HG03571 (cell line): ENCODE results near the gene GOLGA6L6.
"Not testable (repeated sequence)": the region's sequence is repeated elsewhere in the genome, so short reads cannot be mapped to it uniquely, and the experiment has no call there.

Source experiments
- ATAC-seq: cut with Tn5 transposase; IDR thresholded peaks from one replicate; pipeline ENCODE4 v1.9.1; 2021; ENCODE audit not compliant: unreplicated experiment

GOLGA6L6 gene, protein sequence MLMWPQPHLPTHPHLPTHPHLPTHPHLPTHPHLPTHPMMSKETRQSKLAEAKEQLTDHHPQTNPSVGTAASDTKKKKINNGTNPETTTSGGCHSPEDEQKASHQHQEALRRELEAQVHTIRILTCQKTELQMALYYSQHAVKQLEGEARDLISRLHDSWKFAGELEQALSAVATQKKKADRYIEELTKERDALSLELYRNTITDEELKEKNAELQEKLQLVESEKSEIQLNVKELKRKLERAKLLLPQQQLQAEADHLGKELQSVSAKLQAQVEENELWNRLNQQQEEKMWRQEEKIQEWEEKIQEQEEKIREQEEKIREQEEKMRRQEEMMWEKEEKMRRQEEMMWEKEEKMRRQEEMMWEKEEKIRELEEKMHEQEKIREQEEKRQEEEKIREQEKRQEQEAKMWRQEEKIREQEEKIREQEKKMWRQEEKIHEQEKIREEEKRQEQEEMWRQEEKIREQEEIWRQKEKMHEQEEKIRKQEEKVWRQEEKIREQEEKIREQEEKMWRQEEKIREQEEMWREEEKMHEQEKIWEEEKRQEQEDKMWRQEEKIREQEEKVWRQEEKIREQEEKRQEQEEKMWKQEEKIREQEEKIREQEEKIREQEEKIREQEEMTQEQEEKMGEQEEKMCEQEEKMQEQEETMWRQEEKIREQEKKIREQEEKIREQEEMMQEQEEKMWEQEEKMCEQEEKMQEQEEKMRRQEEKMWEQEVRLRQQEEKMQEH

DNA sequence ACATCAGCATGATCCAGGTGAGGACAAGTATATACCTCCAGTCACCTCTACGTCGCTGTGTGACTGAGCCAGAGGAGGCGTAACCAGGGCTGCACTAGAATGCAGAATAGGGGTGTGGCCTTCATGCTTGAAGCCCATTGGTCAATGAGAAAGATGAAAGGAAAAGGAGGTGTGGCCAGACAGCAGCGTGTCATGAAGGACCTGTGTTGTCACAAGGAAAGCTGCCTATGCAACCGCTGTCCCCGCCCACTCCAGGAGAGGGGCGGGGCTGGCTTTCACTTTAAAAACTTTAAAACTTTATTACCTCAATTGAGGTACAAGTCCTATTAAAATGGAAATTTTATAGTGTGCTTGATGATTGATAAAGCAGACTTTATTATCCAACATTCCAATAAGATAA is at the start of gene GOLGA6L6:
Gene GOLGA6L6, minus strand, starts transcription at position 101 of the 400 bp plus-strand sequence. Its CDS starts 91 bp downstream, at position 10.
- ATAC-seq: not testable (repeated sequence)

DNA sequence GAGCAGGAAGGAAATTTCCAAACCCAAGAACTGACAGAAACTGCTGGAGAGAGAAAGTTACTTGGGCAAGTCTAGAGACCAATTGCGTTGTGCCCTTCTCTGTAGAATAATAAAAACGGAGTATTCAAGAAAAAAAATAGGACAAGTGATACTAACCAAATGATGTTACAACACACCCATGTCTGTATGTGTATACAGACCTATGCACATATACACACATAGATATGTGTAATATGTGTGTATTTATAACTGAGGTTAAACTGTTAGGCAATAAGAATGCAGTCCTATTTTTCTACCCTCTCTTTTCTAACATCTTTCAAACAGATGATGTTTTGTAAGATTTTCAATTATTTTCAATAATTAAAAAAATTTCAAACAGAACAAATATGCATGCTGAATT is 48.5 kb upstream of the GOLGA6L6 start:
- not testable (repeated sequence) for ATAC-seq

DNA sequence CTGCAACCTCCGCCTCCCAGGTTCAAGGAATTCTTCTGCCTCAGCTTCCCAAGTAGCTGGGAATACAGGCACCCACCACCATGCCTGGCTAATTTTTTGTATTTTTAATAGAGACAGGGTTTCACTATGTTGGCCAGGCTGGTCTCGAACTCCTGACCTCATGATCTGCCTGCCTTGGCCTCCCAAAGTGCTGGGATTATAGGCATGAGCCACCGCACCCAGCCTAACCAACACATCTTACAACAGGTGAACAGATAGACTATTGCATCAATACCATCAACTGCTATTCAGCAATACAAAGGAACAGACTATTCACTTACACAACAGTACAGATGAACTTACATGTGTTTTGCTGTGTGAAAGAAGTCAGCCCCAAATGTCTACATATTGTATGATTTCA is 45.2 kb upstream of the GOLGA6L6 start:
- not testable (repeated sequence) for ATAC-seq

DNA sequence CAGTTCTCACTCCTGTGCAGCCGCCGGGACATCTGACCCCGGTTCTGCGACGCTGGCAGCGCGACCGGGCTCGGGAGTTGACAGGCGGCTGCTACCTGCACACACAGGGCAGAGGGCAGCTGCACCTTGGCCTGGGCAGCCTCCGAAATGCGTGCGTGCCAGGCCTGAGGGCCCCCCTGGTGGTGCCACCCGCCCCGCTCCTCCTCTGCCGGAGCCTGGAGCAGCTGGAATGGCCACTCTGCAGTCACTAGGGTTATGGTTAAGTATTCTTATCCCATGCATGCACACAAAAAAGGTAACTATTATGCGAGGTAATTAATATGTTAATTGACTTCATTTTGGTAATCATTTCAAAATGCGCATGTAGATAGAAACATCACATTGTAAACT is 41.1 kb upstream of the GOLGA6L6 start:
- ATAC-seq: not testable (repeated sequence)

DNA sequence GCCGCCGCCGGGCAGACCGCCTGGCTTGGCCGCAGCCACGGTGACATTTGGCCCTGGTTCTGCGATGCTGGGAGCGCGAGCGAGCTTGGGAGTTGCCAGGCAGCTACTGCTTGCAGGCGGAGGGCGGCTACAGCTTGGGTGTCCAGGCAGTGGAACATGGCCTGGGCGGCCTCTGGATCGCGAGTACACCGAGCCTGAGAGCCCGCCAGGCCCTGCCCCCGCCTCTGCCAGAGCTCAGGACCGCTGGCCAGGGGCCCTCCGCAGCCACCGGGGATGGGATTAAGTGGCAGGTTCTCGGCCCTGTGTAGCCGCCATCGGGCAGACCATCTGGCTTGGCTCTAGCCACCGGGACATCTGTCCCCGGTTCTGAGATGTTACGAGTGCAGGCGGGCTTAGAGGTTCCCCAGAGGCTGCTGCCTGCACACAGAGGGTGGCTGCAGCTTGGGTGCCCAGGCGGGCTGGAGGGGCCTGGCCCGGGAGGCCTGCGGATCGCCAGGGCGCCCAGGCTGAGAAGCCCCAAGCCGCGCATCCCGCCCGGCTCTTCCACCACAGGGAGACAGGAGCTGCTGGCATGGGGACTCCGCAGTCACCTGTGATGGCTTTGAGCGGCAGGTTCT is 40.6 kb upstream of the GOLGA6L6 start:
- ATAC-seq: not testable (repeated sequence)

DNA sequence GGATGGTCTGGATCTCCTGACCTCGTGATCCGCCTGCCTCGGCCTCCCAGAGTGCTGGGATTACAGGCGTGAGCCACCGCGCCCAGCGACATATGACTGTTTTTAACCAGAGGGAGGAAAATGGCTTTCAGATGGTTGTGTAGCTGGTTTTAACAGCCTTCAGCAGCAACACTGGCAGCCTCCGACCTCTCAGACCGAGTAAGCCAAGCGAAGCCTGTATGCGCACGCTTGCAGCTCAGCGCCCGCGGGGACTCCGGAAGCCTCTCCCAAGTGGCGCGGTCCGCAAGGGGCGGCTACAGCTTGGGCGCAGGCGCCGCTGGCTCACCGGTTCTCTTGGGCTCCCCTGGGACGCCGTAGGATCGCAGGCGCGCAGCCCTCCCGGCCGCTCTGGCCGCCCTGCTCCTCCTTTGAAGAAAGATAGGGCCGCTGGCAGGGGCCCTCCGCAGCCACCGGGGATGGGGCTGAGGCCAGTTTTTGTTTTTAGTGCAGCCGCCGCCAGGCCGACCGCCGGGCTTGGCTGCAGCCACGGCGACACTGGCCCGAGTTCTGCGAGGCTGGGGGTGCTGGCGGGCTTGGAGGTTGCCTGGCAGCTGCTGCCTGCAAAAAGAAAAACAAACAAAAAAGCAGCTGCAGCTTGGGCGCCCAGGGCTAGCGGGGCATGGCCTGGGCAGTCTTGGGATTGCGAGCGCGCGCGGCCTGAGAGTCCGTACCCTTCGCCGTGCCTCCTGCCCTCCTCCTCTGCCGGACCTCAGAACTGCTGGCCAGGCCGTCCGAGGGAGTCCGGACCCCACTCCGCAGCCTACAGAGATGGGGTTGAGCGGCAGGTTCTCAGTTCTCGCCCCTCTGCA is 39.9 kb upstream of the GOLGA6L6 start:
- not testable (repeated sequence) for ATAC-seq

DNA sequence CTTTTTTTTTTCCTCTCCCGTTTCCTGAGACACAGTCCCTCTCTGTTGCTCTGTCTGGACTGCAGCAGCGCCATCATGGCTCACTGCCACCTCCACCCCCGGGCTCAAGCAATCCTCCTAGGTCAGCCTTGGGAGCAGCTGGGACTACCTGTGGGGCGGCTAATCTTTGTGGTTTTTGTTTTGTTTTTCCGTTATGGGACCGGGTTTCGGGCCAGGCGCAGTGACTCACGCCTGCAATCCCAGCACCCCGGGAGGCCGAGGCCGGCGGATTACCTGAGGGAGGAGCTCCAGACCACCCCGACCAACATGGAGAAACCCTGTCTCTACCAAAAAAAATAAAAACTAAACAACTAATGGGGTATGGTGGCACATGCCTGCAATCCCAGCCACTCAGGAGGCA is 38.1 kb upstream of the GOLGA6L6 start:
- not testable (repeated sequence) for ATAC-seq

DNA sequence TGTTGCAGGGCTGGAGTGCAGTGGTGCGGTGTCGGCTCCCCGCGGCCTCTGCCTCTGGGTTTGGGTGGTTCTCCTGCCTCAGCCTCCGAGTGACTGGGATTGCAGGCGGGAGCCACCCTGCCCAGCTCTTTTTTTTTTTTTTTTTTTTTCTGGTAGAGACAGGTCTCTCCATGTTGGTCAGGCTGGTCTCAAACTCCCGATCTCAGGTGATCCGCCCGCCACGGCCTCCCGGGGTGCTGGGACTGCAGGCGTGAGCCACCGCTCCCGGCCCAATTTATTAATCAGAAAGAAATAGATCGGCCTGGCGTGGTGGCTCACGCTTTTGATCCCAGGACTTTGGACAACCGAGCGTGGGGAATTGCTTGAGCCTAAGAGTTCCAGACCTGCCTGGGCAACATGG is 9.7 kb upstream of the GOLGA6L6 start:
- ATAC-seq: not testable (repeated sequence)

DNA sequence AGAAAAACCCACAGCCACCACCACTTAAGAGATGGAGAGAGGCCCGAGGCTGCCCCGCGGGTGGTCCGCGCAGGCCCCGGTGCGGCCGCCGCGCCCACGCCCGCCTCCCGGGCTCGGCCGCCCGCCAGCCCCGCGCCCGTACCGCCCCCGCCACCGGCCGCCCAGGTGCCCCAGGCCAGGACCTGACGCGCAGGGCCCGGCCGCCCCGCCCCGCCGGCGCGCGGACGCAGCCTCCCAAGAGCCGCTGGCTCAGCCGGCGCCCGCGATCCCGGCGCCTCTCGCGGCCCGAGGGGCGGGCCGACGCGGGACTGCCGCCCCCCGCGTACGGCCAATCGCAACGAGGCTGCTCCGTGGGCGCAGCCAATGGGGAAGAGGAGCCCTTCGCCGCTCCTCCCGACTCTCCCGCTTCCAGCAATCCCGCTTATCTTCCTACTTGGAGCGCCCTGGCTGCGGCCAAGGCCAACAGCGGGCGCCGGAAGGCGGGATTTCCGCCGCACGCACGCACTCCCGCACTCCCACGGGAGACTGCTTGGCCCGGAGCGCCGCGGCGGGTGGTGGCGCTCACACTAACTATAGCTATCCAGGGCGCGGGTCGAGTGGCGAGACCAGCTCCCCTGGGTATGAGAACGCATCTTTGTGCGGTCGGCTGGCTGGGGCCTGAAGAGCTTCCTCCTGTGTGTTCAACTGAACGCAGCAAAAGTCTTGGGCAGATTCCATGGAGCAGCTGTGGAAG is 35.5 kb downstream of the GOLGA6L6 start:
- not testable (repeated sequence) for ATAC-seq

DNA sequence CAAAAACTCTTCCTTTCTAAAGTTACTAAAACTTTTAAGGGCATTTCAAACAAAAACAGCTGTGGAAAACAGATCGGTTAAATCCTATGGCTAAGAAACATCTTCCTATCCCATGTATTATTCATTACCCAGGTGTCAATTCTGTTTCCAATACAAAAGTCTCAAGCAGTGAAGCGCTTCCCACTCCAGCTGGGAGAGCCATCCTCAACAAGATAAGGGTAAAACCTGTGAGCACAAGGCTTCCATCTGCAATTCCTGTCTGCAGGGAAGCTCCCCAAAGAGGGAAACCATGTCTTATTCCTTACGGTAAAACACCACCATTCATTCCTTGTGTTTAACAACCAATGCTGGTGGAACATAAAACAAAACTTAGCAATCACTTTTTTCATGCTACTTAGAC is 38.8 kb downstream of the GOLGA6L6 start:
- ATAC-seq: not testable (repeated sequence)

DNA sequence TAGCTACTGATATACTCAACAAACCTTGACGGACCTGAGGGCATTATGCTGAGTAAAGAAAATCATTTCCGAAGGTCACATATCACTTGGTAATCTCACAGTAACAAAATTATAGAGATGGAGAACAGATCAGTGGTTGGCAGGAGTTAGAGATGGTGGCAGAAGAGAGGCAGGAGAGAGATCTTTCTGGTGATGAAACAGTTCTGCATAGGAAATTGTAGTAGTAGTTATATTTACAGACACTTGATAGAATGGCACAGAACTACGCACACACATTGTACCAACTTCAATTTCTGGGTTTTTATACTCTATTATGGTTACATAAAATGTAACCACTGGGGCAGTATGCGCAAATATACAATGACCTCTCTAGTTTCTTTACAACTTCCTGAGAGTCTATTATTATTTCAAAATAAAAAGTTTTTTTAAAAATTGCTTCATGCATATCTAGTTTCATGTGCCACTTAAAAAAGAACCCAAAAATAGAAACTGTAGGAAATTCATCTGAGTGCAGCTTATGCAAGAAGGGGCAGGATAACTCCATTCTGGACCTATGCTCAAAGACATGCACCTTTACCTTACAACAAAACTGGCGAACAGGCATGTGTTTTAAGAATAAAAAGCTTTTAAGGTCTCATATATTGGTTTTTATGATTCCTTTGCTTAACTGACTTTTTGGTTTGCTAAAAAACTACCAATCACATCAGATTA is 39.9 kb downstream of the GOLGA6L6 start:
- ATAC-seq: not testable (repeated sequence)

DNA sequence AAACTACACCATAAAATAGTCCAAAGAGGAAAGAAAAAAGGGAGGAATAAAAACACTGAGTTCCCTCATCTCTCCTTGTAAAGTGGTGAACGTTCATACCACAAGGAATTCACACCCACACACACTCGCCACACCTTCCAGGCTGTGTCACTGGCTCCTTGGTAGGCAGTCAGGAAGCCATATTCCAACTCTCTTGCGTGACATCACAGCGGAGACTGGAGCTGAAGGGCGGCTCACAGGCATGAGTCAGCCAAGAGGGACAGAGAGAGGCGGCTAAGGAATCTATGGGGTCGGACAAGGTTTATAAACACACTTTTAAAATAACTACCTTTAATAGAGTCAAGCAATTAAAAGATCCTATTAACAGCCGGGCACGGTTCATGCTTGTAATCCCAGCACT is 43.8 kb downstream of the GOLGA6L6 start:
- ATAC-seq: not testable (repeated sequence)

DNA sequence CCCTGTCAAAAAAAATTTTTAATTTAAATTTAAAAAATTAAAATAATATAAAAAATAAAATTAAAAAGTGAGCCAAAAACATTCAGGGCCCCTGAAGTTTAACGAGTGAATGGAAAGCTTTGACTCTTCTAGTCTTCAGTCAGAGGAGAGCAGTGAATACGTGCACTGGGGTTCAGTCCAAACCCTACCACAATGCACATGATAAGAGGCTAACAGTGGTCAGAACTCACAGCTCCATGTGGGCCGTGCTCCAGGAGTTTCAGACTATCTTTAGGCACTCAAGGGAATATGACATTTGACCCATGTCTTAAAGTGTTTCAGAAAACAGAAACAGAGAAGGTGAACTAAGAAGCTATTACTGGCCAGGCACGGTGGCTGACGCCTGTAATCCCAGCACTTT is 48.6 kb downstream of the GOLGA6L6 start:
- ATAC-seq: not testable (repeated sequence)

DNA sequence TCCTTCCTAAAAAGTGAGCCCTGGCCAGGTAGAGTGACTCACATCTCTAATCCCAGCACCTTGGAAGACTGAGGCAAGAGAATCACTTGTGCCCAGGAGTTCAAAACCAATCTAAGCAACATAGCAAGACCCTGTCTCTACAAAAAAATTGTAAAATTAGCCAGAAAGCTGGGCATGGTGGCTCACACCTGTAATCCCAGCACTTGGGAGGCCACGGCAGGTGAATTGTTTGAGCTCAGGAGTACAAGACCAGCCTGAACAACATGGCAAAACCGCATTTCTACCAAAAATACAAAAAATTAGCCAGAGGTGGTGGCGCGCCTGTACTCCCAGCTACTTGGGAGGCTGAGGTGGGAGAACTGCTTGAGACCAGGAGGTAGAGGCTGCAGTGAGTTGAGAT is 49.0 kb downstream of the GOLGA6L6 start:
- ATAC-seq: not testable (repeated sequence)

DNA sequence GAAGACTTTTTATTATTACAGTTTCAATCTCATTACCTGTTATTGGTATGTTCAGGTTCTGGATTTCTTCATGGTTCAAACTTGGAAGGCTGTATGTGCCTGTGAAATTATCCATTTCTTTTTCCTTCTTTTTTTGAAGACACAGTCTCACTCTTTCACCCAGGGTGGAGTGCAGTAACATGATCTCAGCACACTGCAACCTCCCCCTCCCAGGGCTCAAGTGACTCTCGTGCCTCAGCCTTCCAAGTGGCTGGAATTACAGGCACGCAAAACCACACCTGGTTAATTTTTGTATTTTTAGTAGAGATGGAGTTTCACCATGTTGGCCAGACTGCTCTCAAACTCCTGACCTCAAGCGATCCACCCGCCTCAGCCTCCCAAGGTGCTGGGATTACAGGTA is 52.3 kb downstream of the GOLGA6L6 start:
- not testable (repeated sequence) for ATAC-seq
